OCI-LY1 (cell line): ENCODE measurements around the gene PPP1R9A.

ENCODE experiments used
- EZH2 ChIP-seq: fragments of 200-600 bp; sonication (generic), shearing (Covaris generic); IDR thresholded peaks from 2 replicates; pipeline ENCODE4 v1.8.0; 2017; ENCODE audit warnings: borderline replicate concordance, mixed run types, mild to moderate bottlenecking, antibody characterized with exemption, low read length, moderate library complexity, mixed read lengths
- TF ChIP-seq, protein P1 (sequence below): fragments of 200-600 bp; sonication (generic), shearing (Covaris generic); IDR thresholded peaks from 2 replicates; pipeline ENCODE4 v1.5.1; 2017; ENCODE audit warnings: mild to moderate bottlenecking, antibody characterized with exemption, low read length, moderate library complexity, mixed read lengths

DNA sequence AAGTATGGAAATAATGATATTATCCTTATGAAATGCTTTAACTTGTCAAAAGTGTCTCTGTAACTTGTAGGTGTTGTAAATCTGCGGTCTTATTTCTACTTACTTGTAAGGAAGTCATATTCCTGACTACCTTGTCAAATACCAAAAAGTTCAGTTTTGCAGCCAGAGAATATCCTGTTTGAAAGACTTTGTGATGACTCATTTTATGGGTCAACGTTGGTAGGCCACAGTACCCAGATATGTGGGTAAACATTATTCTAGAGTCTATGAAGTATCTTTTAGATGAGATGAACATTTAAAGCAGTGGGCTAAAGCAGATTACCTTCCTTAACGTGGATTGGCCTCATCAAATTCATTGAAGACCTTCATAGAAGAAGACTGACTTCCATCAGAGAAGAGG lies 195.3 kb downstream of the PPP1R9A start:
- TF ChIP-seq, protein P1, sequence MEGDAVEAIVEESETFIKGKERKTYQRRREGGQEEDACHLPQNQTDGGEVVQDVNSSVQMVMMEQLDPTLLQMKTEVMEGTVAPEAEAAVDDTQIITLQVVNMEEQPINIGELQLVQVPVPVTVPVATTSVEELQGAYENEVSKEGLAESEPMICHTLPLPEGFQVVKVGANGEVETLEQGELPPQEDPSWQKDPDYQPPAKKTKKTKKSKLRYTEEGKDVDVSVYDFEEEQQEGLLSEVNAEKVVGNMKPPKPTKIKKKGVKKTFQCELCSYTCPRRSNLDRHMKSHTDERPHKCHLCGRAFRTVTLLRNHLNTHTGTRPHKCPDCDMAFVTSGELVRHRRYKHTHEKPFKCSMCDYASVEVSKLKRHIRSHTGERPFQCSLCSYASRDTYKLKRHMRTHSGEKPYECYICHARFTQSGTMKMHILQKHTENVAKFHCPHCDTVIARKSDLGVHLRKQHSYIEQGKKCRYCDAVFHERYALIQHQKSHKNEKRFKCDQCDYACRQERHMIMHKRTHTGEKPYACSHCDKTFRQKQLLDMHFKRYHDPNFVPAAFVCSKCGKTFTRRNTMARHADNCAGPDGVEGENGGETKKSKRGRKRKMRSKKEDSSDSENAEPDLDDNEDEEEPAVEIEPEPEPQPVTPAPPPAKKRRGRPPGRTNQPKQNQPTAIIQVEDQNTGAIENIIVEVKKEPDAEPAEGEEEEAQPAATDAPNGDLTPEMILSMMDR = no peak
- no peak for TF ChIP-seq EZH2
